GM18511 (cell line): Measurements from ENCODE around the gene GRIN3B.
"Not testable (repeated sequence)": the region's sequence is repeated elsewhere in the genome, so short reads cannot be mapped to it uniquely, and the experiment has no call there.

Experiments used
- ATAC-seq: cut with Tn5 transposase; IDR thresholded peaks from one replicate; pipeline ENCODE4 v1.9.1; 2021; ENCODE audit warnings: mild to moderate bottlenecking, moderate library complexity; ENCODE audit not compliant: unreplicated experiment

Gene GRIN3B

DNA sequence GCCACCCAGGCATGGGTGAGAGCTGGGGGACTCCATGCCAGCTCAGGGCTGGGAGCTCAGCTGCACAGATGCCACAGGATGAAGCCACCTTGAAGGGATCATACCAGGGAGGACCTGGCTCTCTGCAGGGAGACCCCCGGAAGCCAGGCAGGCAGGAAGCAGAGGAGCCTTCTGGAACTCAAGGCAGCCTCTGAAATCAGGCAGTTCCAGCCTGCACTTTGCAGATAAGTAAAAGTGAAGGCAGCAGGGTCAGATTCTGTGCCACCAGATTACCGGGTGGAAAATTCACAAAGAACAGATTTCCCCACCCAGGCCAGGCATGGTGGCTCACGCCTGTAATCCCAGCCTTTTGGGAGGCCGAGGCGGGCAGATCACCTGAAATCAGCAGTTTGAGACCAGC lies 18.2 kb downstream of the GRIN3B start:
- no peak for ATAC-seq

- no peak for ATAC-seq
These were observed 18.9 kb downstream of the GRIN3B start for GRCh38 chr19:1018932-1019615.

GRCh38 chr19:1019616-1019961 lies 19.4 kb downstream of the GRIN3B start:
- ATAC-seq: no peak

GRCh38 chr19:1019980-1020867 lies 20.0 kb downstream of the GRIN3B start:
- no peak for ATAC-seq

DNA sequence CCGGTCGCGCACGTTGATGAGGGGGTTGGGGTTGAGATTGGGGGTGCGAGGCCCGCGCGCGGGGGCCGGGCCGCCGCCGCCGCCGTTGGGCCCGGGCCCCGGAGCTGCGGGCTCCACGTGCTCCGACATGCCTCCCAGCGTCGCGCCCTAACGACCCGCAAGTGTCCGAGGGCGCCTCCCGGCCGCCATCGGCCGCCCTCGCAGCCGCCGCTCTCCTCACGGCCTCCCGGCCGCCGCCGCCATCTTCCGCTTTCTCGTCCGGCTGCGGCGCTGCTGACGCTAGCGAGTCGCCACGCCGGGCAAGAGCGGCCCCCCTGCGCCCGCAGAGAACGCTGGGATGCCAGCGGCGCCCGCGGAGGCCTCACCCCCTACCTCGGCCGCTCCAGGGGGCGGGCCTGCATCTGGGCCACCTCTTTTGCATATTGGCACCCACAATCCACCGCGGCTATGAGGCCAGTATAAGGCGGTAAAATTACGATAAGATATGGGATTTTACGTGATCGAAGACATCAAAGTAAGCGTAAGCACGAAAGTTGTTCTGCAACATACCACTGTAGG lies 20.7 kb downstream of the GRIN3B start, which contains the start of gene TMEM259:
Gene TMEM259 (minus strand): TSS at position 256 of the 558 bp plus-strand sequence. CDS start 127 bp downstream, at position 129.
- ATAC-seq: peak; percentile 79

DNA sequence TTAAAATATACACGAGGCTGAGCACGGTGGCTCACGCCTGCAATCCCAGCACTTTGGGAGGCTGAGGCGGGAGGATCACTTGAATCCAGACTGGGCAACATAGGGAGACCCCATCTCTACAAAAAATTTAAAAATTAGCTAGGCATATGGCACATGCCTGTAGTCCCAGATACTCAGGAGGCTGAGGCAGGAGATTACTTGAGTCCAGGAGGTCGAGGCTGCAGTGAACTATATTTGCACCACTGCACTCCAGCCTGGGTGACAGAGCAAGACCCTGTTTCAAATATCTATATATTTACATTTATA lies 23.6 kb downstream of the GRIN3B start:
- ATAC-seq: not testable (repeated sequence)

GRCh38 chr19:1025080-1025479 lies 24.9 kb downstream of the GRIN3B start:
- ATAC-seq: not testable (repeated sequence)

- peak; percentile 51 for ATAC-seq
These were observed 26.0 kb downstream of the GRIN3B start, which contains the start of gene CNN2 for GRCh38 chr19:1025960-1026782. Gene CNN2 (plus strand): TSS chr19:1026608. CDS start chr19:1026662, 54 bp downstream.

DNA sequence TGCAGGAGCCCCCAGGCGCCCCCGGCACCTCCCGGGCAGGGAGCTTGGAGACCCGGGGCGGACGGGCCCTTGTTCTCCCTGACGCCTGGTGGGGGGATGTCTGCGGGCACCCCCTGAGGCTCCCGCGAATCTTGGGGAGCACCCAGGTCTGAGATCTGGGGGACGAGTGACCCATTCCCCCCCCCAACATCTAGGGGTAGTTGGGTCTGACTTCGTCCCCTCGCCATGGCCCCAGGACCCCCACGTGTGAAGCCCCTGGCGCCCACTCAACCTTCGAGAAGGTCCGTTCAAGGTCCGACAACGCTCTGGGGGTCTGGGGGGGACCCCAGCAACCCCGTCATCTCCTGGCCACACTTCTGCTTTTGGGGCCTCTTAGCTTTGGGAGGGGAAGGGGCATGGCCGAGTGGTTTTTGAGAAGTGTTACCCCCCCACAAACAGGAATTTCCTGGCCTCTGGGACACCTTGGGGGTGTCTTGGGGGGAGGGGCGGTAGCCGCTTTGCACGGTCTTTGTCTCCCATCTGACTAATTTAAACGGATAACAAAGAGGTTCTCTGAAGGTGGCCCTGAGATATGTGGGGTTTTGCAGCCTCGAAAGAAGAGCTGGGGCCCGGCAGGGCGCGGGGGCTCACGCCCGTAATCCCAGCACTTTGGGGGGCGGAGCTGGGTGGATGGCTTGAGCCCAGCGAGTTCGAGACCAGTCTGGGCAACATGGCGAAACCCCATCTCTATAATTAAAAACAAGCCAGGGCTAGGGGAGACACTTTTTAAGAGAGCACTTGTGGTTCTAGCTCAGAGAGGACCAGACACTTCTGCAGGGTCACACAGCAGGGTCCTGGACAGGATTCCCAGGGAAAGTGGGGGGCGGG lies 26.8 kb downstream of the GRIN3B start:
- ATAC-seq: peak; percentile 23

- peak; percentile 26 for ATAC-seq
These were observed 27.4 kb downstream of the GRIN3B start for GRCh38 chr19:1027650-1028061.

- ATAC-seq: peak; percentile 48
These were observed 28.1 kb downstream of the GRIN3B start for GRCh38 chr19:1028062-1028926.

DNA sequence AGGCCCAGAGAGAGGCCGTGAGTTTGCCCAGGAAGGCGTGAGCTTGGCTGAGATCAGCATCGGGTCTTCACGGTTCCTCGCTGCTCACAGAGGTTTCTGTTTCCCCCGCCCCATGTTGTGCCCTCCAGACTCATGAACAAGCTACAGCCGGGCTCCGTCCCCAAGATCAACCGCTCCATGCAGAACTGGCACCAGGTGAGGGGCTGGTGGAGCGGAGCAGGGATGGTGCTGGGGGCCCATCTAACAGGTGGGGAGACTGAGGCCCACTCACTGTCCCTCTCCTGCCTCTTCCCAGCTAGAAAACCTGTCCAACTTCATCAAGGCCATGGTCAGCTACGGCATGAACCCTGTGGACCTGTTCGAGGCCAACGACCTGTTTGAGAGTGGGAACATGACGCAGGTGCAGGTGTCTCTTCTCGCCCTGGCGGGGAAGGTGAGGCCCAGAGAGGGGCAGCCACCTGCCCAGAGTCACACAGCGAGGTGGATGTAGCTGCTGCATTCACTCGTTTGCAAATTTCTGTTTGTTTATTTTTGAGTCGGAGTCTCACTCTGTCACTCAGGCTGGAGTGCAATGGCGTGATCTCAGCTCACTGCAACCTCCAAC lies 32.1 kb downstream of the GRIN3B start:
- ATAC-seq: no peak

- ATAC-seq: no peak
These were observed 35.9 kb downstream of the GRIN3B start for GRCh38 chr19:1035998-1036621.

DNA sequence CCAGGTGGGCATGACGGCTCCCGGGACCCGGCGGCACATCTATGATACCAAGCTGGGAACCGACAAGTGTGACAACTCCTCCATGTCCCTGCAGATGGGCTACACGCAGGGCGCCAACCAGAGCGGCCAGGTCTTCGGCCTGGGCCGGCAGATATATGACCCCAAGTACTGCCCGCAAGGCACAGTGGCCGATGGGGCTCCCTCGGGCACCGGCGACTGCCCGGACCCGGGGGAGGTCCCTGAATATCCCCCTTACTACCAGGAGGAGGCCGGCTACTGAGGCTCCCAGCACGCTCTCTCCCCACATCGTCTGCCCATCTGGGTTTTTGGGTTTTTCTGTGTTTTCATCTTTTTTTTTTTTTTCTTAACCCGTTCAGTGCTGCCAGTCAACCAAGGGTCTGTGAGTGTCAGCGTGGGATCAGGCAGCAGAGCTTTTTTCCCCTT lies 37.4 kb downstream of the GRIN3B start:
- no peak for ATAC-seq

- ATAC-seq: no peak
These were observed 38.9 kb downstream of the GRIN3B start for GRCh38 chr19:1038978-1039645.

DNA sequence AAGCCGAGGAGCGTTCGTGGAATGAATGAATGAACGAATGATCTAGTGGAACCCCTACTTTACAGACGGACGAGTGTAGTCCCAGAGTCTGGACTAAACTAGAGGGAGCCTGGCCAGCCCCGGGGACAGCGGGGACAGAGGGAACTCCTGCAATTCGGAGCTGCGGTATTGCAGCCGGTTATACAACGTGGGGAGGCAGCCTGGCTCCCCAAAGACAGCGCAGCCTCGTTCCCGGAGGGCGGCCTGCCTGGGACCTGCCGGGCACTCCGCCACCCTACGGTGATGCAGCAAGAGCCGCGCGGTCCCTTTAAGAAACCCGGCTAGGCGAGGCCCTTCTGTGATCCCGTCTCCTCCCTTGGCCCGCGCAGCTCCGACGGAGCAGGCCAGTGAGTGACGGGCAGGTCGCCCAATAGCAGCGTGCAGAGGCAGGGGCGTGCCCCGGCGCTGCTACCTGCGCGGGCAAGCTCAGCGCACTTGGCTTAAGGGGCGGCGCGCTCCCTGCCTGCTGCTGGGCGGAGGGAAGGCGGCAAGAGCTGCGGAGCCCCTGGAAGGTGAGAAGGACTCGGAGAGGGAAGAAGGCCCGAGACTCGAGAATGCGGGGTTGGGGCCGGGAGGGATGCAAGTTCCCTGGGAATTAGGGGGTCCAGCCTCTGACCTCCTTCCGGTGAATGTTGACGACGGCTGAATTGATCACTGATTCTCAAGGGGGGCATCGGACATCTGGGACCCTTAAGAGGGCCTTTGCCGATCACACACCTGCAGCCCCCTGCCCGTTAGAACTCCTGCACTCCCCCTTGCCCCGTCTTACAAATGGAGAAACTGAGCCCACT lies 39.6 kb downstream of the GRIN3B start, which contains the start of gene ABCA7:
Gene ABCA7 (plus strand): TSS at position 462 of the 830 bp plus-strand sequence. CDS start 1,255 bp downstream, outside the sequence.
- peak; percentile 78 for ATAC-seq
